ENCODE data around the gene NBAS.
"Not testable (repeated sequence)": the region's sequence is repeated elsewhere in the genome, so short reads cannot be mapped to it uniquely, and the experiment has no call there.

NBAS gene

GRCh38 chr2:15230599-15231192 is 330.4 kb downstream of the NBAS start:
- in situ Hi-C loops (cut with MboI; ENCODE audit: low sequenced_read_pairs): no loop called here

- in situ Hi-C loops (cut with MboI; ENCODE audit: low sequenced_read_pairs): no loop called here
These were observed 334.5 kb downstream of the NBAS start for GRCh38 chr2:15226661-15227060.

DNA sequence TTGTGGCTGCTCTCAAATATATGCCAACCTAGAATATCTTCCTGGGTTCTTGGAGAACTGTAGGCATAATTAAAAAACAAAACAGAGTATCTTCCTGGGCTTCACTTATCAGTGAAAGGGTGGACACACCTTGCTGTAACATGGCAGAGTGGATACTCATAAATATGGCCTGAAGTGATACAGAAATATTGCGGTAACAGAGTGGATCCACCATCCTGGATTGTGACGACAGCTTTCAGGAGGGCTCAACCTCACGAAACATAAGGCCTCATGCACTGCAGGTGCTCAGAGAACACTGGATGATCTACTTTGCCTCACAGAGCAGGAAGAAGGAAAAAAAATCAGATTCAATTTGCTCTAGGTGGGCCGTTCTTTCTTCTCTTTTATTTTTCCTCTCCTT is 336.0 kb downstream of the NBAS start:
- in situ Hi-C loops (cut with MboI; ENCODE audit: low sequenced_read_pairs): no loop called here

GRCh38 chr2:15224641-15225040 is 336.5 kb downstream of the NBAS start:
- in situ Hi-C loops (cut with MboI; ENCODE audit: low sequenced_read_pairs): no loop called here

- in situ Hi-C loops (cut with MboI; ENCODE audit: low sequenced_read_pairs): no loop called here
These were observed 337.2 kb downstream of the NBAS start for GRCh38 chr2:15223887-15224286.

DNA sequence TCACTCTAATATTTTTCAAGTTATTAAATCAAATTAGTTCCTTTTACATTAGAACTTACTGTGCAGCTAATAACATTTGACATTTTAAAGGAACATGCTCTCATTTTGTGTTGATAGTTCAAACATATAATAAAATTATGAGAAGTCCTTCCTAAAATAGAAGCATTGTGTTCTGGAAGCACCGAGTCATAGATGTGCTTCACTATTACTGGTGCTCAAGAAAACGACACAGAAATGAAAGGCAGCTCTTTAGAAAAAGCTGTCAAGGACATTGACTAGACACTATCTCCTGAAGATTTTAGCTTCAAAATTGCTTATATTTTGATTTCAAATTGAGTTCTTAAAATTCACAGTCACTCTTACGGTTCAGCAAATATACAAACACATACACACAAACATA is 338.3 kb downstream of the NBAS start:
- in situ Hi-C loops (cut with MboI; ENCODE audit: low sequenced_read_pairs): no loop called here

- in situ Hi-C loops (cut with MboI; ENCODE audit: low sequenced_read_pairs): no loop called here
These were observed 340.5 kb downstream of the NBAS start for GRCh38 chr2:15220603-15221002.

- in situ Hi-C loops (cut with MboI; ENCODE audit: low sequenced_read_pairs): no loop called here
These were observed 342.6 kb downstream of the NBAS start for GRCh38 chr2:15218423-15219086.

- in situ Hi-C loops (cut with MboI; ENCODE audit: low sequenced_read_pairs): no loop called here
These were observed 348.9 kb downstream of the NBAS start for GRCh38 chr2:15212249-15212648.

GRCh38 chr2:15210542-15210941 is 350.6 kb downstream of the NBAS start:
- in situ Hi-C loops (cut with MboI; ENCODE audit: low sequenced_read_pairs): not testable (repeated sequence)

- in situ Hi-C loops (cut with MboI; ENCODE audit: low sequenced_read_pairs): no loop called here
These were observed 354.7 kb downstream of the NBAS start for GRCh38 chr2:15206419-15206818.

DNA sequence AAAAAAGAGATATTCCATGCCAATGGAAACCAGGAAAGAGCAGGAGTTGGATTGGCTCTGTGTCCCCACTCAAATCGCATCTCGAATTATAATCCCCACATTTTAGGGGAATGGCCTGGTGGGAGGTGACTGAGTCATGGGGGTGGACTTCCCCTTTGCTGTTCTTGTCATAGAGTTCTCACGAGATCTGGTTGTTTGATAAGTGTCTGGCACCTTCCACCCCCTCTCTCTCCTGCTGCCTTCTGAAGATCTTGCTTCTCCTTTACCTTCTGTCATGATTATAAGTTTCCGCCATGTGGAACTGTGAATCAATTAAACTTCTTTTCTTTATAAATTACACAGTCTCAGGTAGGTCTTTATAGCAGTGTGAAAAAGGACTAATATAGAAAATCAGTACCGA is 355.6 kb downstream of the NBAS start:
- in situ Hi-C loops (cut with MboI; ENCODE audit: low sequenced_read_pairs): no loop called here

DNA sequence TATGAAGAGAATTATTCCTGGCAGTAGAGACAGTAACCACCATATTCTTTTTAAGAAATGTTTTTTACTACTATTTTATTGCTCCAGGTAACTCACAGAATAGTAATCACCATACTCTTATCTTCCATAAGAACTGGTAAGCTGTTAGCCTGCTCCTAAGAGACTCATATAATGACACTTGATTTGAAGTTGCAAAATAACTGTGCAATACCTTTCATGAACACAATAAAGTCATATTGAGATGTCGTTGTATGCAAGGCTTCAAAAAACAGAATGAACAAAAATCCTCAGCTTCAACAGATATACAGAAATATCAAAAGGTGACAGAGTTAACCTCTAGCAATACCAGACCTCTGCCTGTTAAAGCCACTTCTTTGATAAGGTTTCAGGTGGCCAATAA is 360.1 kb downstream of the NBAS start:
- in situ Hi-C loops (cut with MboI; ENCODE audit: low sequenced_read_pairs): no loop called here

DNA sequence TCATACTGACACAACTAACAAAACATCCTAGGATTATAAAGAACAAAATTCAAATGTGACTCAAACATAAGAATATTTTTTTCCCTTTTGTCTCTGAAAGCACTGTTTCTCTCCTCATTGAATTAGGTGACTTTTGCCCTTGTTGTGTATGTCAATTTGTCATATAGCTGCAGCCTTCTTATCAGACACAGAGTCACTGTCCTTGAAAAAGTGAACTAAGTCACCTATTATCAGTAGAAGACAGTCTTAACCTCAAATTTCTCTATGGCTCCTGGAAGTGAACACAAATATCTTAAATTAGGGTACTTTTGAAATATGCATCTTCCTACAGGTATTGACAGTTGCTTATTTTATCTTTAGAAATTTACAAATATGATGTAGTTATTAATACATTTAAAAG is 360.6 kb downstream of the NBAS start:
- in situ Hi-C loops (cut with MboI; ENCODE audit: low sequenced_read_pairs): no loop called here

GRCh38 chr2:15198051-15198450 is 363.1 kb downstream of the NBAS start:
- in situ Hi-C loops (cut with MboI; ENCODE audit: low sequenced_read_pairs): no loop called here

GRCh38 chr2:15195813-15196212 is 365.3 kb downstream of the NBAS start:
- in situ Hi-C loops (cut with MboI; ENCODE audit: low sequenced_read_pairs): no loop called here

DNA sequence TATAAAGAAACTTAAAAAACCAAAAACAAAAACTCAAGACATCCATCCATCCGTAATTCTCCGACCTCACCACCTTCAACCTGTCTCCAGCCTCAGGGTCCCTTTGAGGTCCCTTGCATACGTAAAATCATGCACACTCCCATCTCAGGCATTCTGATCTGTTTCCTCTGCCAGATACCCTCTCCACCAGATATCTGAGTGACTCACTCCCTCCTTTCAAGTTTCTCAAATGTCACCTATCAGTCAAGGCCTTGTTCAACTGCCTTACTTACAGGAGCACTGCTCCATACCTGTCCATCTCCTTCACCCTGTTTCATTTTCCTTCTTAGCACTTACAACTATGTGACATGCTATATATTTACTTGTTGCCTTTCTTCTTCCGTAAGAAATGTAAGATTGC is 369.3 kb downstream of the NBAS start:
- in situ Hi-C loops (cut with MboI; ENCODE audit: low sequenced_read_pairs): no loop called here

DNA sequence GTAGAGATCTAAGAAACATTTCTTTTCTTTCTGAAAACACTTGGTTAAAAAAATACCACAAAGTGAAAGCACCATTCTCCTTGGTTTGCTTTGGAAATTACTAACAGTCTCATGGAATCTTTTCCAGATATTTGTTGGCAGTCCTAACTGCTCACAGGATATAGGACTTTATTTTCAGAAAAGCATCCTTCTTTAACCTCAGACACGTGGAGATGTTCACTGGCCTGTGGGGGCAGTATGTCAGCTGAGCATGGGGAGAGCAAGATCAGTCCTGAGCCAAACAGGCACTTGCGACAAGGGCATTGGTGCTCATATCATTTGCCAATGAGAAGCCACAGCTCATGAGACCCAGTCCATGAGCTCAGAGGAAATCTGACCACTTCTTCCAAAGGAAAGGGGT is 371.9 kb downstream of the NBAS start:
- in situ Hi-C loops (cut with MboI; ENCODE audit: low sequenced_read_pairs): no loop called here

DNA sequence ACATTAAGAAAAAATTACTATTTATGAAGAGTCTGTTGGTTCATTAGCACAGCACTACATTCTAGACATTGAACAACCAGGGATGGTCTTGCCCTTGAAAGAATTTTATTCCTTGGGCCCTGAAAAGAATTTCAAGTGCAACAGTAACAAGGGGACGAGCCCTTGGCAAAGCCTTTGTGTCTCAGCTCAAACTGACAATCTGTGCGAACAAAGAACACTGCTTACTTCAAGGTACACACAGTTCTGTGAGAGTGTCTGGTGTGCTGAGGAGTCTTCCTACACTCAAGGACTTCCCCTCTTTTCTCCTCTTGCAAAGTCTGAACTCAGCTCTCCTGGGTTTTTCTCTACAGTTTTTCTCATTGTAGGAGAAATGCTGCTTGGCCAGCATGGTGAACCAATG is 373.4 kb downstream of the NBAS start:
- in situ Hi-C loops (cut with MboI; ENCODE audit: low sequenced_read_pairs): no loop called here

- in situ Hi-C loops (cut with MboI; ENCODE audit: low sequenced_read_pairs): no loop called here
These were observed 375.0 kb downstream of the NBAS start for GRCh38 chr2:15186118-15186517.

- in situ Hi-C loops (cut with MboI; ENCODE audit: low sequenced_read_pairs): no loop called here
These were observed 376.6 kb downstream of the NBAS start for GRCh38 chr2:15184491-15184890.

- in situ Hi-C loops (cut with MboI; ENCODE audit: low sequenced_read_pairs): no loop called here
These were observed 378.9 kb downstream of the NBAS start for GRCh38 chr2:15182275-15182674.
